Measurements from ENCODE around the gene NPAS3. TPM values are rescaled to one million over a fixed set of nuclear protein-coding genes. Genes with fewer than 3 reads are reported as not detected.

The NPAS3 gene
- total RNA-seq, 4 donors from 2014 or later, result 0.51 to 15.2 (median 6.6) TPM

- Histone ChIP-seq H3K36me3 (no peaks in the 10 kb centered on the region), H3K9me3 (no peaks in the 10 kb centered on the region), H3K27me3 (no peaks in the 10 kb centered on the region), H3K4me1 (no peaks in the 10 kb centered on the region), H3K27ac (no peak overlapping the region), H3K4me3 (no peak overlapping the region)
- TF ChIP-seq CTCF (IDR thresholded peaks at IDR 0.05) (no peak), POLR2A (IDR thresholded peaks at IDR 0.05) (no peak)
- intact Hi-C loops (cut with DNase I; ENCODE audit: low total_unique reads), result no loop called here
- no peak for DNase-seq
Observed at GRCh38 chr14:33767586-33768457, 829.1 kb downstream of the NPAS3 start.

GRCh38 chr14:33768458-33768830, 829.8 kb downstream of the NPAS3 start:
- Histone ChIP-seq H3K27ac (no peak overlapping the region), H3K4me3 (no peak overlapping the region), H3K9me3 (no peaks in the 10 kb centered on the region), H3K4me1 (no peaks in the 10 kb centered on the region), H3K27me3 (no peaks in the 10 kb centered on the region), H3K36me3 (no peaks in the 10 kb centered on the region)
- no peak for TF ChIP-seq CTCF (IDR thresholded peaks at IDR 0.05)
- no peak for TF ChIP-seq POLR2A (IDR thresholded peaks at IDR 0.05)
- intact Hi-C loops (cut with DNase I; ENCODE audit: low total_unique reads), result no loop called here
- no peak for DNase-seq

- Histone ChIP-seq H3K9me3 (no peaks in the 10 kb centered on the region), H3K4me1 (no peaks in the 10 kb centered on the region), H3K4me3 (no peak overlapping the region), H3K27me3 (no peaks in the 10 kb centered on the region), H3K27ac (no peak overlapping the region), H3K36me3 (no peaks in the 10 kb centered on the region)
- TF ChIP-seq POLR2A (IDR thresholded peaks at IDR 0.05), result no peak
- no peak for TF ChIP-seq CTCF (IDR thresholded peaks at IDR 0.05)
- intact Hi-C loops (cut with DNase I; ENCODE audit: low total_unique reads), result no loop called here
- DNase-seq, result no peak
Observed at GRCh38 chr14:33773205-33774030, 834.7 kb downstream of the NPAS3 start.

DNA sequence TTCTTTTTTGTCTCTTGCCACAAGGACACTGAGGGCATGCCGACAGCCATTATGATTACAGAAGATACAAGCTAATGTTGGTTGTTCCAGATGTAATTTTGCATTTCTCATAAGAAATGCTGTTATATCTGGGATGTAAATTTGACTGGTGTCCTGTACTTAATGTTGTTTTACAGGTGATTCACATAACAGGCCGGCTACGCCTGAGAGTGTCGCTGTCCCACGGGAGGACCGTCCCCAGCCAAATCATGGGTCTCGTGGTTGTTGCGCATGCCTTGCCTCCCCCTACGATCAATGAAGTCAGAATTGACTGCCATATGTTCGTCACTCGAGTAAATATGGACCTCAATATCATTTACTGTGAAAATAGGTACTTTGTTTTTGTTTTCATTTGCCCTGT, 835.5 kb downstream of the NPAS3 start:
- H3K4me1 ChIP-seq, result no peaks in the 10 kb centered on the region
- H3K36me3 ChIP-seq, result no peaks in the 10 kb centered on the region
- no peak for DNase-seq
- H3K4me3 ChIP-seq, result no peak overlapping the region
- intact Hi-C loops (cut with DNase I; ENCODE audit: low total_unique reads), result no loop called here
- no peak overlapping the region for H3K27ac ChIP-seq
- no peaks in the 10 kb centered on the region for H3K27me3 ChIP-seq
- H3K9me3 ChIP-seq, result no peaks in the 10 kb centered on the region
- TF ChIP-seq CTCF (IDR thresholded peaks at IDR 0.05) (no peak), POLR2A (IDR thresholded peaks at IDR 0.05) (no peak)

Data from uterus (tissue), 4 donors.